Activated T-cell treated with anti-CD3 and anti-CD28 coated beads for 4 hours (primary cell): Measurements from ENCODE around the gene CASQ2.
"Not testable (repeated sequence)": the region's sequence is repeated elsewhere in the genome, so short reads cannot be mapped to it uniquely, and the experiment has no call there.

Source experiments
- DNase-seq: peaks from one replicate; pipeline ENCODE4 v3.0.0-alpha.2; 2020

The CASQ2 gene

GRCh38 chr1:115780655-115781054 lies 12.1 kb upstream of the CASQ2 start:
- not testable (repeated sequence) for DNase-seq

GRCh38 chr1:115779075-115779474 lies 10.6 kb upstream of the CASQ2 start:
- not testable (repeated sequence) for DNase-seq

GRCh38 chr1:115771847-115772457 lies 3.4 kb upstream of the CASQ2 start:
- DNase-seq = no peak

GRCh38 chr1:115771094-115771846 lies 2.8 kb upstream of the CASQ2 start:
- no peak for DNase-seq

- no peak for DNase-seq
Measured at GRCh38 chr1:115767403-115767802, 1.1 kb downstream of the CASQ2 start.

DNA sequence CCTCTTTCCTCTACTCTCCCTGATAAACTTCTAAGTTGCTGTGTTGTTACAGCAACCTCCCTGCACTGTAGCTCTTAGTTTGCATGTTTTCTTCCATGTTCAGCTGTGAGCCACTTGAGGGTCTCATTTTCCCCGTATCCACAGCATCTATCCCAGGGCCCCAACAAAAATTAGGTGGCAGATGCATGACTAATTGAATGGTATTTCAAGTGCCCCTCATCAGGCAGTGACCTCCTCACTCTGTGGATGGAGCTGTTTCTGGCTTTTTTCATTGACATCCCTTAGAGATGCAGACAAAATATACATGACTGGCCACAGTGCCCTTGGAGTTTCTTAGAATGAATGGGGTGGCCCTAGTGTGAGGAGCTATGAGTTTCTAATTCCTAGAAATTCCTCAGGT lies 3.4 kb downstream of the CASQ2 start:
- DNase-seq = no peak

GRCh38 chr1:115764541-115764940 lies 4.0 kb downstream of the CASQ2 start:
- DNase-seq = no peak

DNA sequence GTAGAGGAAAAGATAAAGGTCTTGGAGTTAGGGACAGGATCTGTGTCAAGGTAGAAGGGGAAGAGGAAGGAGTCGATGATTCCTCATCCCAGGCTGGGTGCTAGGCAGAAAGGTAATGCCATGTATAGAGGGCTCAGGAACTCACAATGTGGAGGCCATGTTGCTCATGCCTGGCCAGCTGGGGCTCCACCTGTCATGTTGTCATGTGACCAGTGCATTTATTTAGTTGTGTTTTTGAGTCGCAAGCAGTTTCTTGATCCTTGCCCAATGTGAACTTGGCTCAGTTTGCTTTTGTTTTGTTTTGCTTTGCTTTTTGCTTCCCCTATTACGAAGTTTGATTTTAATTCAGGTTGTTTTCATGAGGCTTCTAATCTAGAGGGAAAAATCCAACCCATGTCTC lies 5.7 kb downstream of the CASQ2 start:
- no peak for DNase-seq

GRCh38 chr1:115761601-115762302 lies 6.8 kb downstream of the CASQ2 start:
- no peak for DNase-seq

GRCh38 chr1:115757856-115758255 lies 10.7 kb downstream of the CASQ2 start:
- no peak for DNase-seq

- DNase-seq = no peak
Measured at GRCh38 chr1:115757326-115757725, 11.2 kb downstream of the CASQ2 start.

DNA sequence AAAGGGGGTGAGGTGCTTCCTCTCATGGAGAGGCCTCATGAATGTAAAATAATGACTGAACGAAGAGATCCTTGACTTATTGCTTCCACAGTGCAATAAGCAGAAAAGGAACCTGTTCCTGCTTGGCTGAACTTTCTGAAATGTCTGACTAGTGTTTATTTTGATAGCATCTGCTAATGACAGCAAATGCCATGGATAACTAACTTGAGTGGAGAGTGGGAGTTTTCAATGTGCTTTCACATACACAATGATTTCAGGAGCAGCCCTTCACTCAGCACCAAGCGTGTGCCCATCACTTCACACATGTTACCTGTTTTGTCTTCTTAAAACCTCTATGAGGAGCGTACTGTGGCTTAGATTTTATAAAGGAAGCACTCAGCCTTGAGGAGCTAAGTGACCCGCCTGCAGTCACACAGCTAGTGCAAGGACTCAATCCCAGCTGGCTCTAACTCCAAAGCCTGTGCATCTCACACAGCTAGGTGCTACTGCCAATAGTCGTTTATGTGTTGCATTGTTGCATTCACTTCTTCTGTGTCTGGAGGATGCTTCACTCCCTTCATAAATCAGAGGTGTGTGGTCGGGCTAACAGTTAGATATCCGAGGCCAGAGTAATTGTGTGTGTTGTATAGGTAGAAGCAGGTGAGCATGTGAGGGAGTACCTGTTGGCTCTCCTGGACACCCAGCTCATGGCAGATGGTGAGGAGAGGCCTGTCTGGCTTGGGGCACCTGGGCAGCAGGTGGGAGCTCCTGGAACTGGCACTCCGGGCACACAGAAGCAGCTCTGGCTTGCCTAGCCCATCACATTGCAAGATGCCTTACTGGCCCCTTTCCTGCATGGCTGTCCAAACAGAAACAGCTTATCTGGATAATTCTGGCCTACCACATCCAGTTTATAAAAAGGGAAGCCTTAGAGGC lies 12.8 kb downstream of the CASQ2 start:
- no peak for DNase-seq

DNA sequence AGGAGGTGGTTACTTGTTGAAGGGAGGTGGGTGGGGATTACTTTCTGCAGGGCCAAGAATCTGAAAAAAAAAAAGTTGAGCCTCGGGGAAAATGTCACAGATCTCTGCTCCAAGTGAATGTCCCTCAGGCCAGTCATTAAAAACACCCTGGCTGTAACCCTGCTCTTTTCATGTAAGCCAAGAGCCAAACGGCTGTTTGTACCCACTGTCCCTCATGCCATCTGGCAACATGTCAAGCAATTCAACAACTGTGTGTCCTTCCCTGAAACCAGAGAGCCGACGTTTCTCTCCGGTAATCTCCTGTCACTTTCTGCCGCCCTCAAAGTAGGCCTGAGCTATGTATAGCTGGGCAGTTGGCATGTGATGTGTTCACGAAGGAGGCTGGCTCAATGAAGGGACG lies 14.7 kb downstream of the CASQ2 start:
- DNase-seq = no peak

DNA sequence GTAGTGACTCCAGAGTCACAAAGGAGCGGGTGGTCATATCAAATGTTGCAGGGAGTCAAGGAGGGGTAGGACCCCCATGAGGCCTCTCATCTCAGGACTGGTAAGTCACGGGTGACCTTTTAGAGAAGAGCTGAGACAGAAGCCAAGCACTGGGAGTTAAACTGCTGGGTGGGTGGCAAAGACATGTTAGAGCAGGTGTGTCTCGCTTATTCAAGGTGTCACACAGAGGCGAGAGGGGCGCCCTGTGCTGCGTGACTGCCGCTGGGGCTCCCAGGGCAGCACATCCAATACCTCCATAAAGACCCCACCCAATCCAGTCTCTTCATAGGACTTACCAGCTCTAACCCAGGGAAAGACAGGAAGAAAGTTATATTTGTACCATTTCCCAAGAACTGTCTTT lies 15.2 kb downstream of the CASQ2 start:
- DNase-seq = no peak

DNA sequence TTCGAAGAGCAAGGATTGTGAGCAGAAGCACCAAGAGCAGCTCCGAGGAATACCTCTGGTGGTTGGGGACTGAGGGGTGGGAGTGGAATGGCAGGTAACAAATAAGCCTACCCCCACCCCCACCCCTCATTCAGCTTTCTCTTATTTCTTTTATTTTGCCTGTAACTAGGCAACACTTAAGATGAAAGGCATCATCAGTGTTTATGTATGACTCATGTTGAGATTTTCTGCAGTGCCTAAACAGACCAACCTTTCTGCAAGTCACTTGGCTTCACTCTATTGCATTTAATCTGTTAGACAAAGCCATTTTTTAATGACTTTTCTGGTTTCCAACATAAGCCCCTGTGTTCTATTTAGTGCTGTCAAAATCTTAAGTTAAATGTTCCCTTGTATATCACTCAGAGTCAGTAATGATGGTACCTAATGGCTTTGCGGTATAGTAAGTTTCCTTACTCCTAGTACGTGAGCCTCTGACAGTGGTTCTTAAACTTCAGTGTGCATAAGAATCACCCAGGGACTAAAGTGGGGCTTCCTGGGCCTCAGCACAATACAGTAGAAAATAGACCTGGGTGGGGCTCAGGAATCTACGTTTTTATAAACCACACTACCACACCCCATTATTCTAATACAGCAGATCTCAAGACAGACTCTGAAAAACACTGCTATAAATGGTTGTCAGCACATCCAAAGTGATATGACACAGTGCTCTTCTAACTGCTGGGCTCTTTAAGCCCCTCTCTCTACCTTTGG lies 19.9 kb downstream of the CASQ2 start:
- DNase-seq = no peak

DNA sequence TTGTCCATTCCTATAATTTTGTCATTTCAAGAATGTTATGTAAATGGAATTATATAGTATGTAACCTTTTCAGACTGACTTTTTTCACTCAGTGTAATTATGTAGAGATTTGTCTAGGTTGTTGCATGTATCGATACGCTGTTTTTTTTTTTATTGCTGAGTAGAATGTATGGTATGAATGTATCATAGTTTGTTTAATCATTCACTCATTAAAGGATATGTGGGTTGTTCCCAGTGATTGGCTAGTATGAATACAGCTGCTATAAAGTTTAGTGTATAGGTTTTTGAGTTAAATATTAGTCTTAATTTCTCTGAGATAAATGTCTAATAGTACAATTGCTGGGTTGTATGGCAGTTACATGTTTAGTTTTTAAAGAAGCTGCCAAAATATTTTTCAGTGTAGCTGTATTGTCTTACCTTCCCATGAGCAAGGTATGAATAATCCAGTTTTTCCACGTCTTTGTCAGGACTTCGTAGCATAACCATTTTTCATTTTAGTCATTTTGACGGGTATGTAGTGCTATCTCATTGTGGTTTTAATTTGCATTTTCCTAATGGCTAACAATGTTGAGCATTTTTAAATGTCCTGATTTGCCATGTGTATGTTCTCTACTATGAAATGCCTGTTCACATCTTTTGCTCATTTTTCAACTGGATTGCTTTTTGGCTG lies 22.4 kb downstream of the CASQ2 start:
- DNase-seq = no peak

DNA sequence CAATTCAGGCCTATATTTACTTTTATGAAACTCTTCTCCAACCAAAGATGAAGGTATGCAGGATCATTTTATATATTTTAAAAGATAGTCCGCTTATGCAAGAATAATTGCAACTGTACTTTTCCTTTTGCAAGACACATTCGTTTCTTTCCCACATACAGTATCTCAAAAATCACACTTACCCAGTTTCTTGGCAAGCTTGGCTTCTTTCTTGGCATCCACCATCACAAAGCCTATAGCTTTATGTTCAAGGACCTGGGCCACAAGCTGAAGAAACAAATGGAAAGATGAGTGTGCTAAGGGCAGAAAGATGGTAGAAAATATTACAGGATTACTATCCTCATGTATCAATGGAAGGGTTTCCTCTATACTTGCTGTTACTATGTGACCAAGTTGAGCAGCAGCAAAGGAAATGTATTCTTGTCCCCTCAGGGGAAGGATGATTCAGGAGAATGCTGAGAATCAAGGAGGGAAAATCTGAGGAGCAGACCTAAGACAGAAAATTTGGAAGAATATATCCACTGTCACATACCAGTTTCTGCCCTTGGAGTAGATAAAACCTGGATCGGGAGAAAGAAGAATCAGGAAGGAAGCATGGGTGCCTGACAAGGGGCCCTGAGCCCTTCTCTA lies 23.8 kb downstream of the CASQ2 start:
- no peak for DNase-seq

GRCh38 chr1:115740811-115741210 lies 27.7 kb downstream of the CASQ2 start:
- no peak for DNase-seq

- no peak for DNase-seq
Measured at GRCh38 chr1:115732316-115732715, 36.2 kb downstream of the CASQ2 start.

- DNase-seq = no peak
Measured at GRCh38 chr1:115729756-115730155, 38.8 kb downstream of the CASQ2 start.

- DNase-seq = no peak
Measured at GRCh38 chr1:115728341-115728740, 40.2 kb downstream of the CASQ2 start.
